ENCODE results near the gene TMEM154.

TMEM154 gene

GRCh38 chr4:152679414-152680281 is at the start of gene TMEM154:
TSS of gene TMEM154 (minus strand) at chr4:152679997. CDS start at chr4:152679933, 64 bp downstream.
- DNase-seq, result no peak

- DNase-seq, result no peak
Measured at GRCh38 chr4:152729466-152729865, 49.7 kb upstream of the TMEM154 start.

GRCh38 chr4:152728343-152728742 is 48.5 kb upstream of the TMEM154 start:
- DNase-seq, result no peak

- no peak for DNase-seq
Measured at GRCh38 chr4:152727784-152728183, 48.0 kb upstream of the TMEM154 start.

- no peak for DNase-seq
Measured at GRCh38 chr4:152724494-152724893, 44.7 kb upstream of the TMEM154 start.

GRCh38 chr4:152723236-152723635 is 43.4 kb upstream of the TMEM154 start:
- DNase-seq, result no peak

GRCh38 chr4:152719801-152720556 is 40.2 kb upstream of the TMEM154 start:
- no peak for DNase-seq

- DNase-seq, result no peak
Measured at GRCh38 chr4:152719291-152719690, 39.5 kb upstream of the TMEM154 start.

GRCh38 chr4:152715076-152715475 is 35.3 kb upstream of the TMEM154 start:
- no peak for DNase-seq

- no peak for DNase-seq
Measured at GRCh38 chr4:152713951-152714705, 34.3 kb upstream of the TMEM154 start.

- no peak for DNase-seq
Measured at GRCh38 chr4:152709675-152710438, 30.1 kb upstream of the TMEM154 start.

- no peak for DNase-seq
Measured at GRCh38 chr4:152708796-152709195, 29.0 kb upstream of the TMEM154 start.

- no peak for DNase-seq
Measured at GRCh38 chr4:152708361-152708760, 28.6 kb upstream of the TMEM154 start.

- DNase-seq, result no peak
Measured at GRCh38 chr4:152707632-152708031, 27.8 kb upstream of the TMEM154 start.

- no peak for DNase-seq
Measured at GRCh38 chr4:152705903-152706302, 26.1 kb upstream of the TMEM154 start.

GRCh38 chr4:152704788-152705187 is 25.0 kb upstream of the TMEM154 start:
- no peak for DNase-seq

- DNase-seq, result no peak
Measured at GRCh38 chr4:152700151-152700550, 20.4 kb upstream of the TMEM154 start.

GRCh38 chr4:152699313-152699712 is 19.5 kb upstream of the TMEM154 start:
- DNase-seq, result no peak

- no peak for DNase-seq
Measured at GRCh38 chr4:152698089-152698499, 18.3 kb upstream of the TMEM154 start.

- DNase-seq, result no peak
Measured at GRCh38 chr4:152697284-152698088, 17.7 kb upstream of the TMEM154 start.

GRCh38 chr4:152696764-152697261 is 17.0 kb upstream of the TMEM154 start:
- no peak for DNase-seq
